Measurements from ENCODE around the gene REPS1. TPM values are rescaled to one million over a fixed set of nuclear protein-coding genes. Genes with fewer than 3 reads are reported as not detected.
A peak's percentile ranks its signal among the peaks of the same experiment; 100 is the strongest.

The REPS1 gene
- total and polyA plus RNA-seq, 2 of the 13 experiments (the other 11 are each of a cell fraction or from before 2014, with no cell fraction given) = 36.4 to 38.3 TPM

GRCh38 chr6:139028658-139029469, 40.8 kb upstream of the REPS1 start, which contains the start of gene ABRACL (continued):
- TF ChIP-seq, protein P1, sequence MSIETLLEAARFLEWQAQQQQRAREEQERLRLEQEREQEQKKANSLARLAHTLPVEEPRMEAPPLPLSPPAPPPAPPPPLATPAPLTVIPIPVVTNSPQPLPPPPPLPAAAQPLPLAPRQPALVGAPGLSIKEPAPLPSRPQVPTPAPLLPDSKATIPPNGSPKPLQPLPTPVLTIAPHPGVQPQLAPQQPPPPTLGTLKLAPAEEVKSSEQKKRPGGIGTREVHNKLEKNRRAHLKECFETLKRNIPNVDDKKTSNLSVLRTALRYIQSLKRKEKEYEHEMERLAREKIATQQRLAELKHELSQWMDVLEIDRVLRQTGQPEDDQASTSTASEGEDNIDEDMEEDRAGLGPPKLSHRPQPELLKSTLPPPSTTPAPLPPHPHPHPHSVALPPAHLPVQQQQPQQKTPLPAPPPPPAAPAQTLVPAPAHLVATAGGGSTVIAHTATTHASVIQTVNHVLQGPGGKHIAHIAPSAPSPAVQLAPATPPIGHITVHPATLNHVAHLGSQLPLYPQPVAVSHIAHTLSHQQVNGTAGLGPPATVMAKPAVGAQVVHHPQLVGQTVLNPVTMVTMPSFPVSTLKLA (IDR thresholded peaks at IDR 0.05) = no peak
- TF ChIP-seq ZNF569 (CRISPR knock-in tag; IDR thresholded peaks at IDR 0.05; ENCODE audit: borderline replicate concordance) (no peak), ZNF761 (CRISPR knock-in tag; conservative IDR thresholded peaks at IDR 0.05) (peak; percentile 87), PBX2 (CRISPR knock-in tag; IDR thresholded peaks at IDR 0.05) (no peak), ZNF790 (CRISPR knock-in tag; IDR thresholded peaks at IDR 0.05; ENCODE audit: borderline replicate concordance) (no peak), SMARCC2 (IDR thresholded peaks at IDR 0.05) (no peak), CHCHD3 (CRISPR knock-in tag; IDR thresholded peaks at IDR 0.05) (no peak), SP4 (CRISPR knock-in tag; IDR thresholded peaks at IDR 0.05) (no peak), SP2 (CRISPR knock-in tag; IDR thresholded peaks at IDR 0.05) (peak; percentile 16; the same call in 1 of the 2 replicates), ZFP62 (CRISPR knock-in tag; IDR thresholded peaks at IDR 0.05) (no peak), ZNF674 (CRISPR knock-in tag; IDR thresholded peaks at IDR 0.05; ENCODE audit: low read depth) (no peak; the same call in 1 of the 2 replicates), SMAD9 (CRISPR knock-in tag; IDR thresholded peaks at IDR 0.05) (no peak), ZNF768 (CRISPR knock-in tag; IDR thresholded peaks at IDR 0.05) (no peak), ZBTB43 (CRISPR knock-in tag; conservative IDR thresholded peaks at IDR 0.05) (no peak), ZNF235 (CRISPR knock-in tag; IDR thresholded peaks at IDR 0.05; ENCODE audit: borderline replicate concordance) (no peak), CENPT (CRISPR knock-in tag; IDR thresholded peaks at IDR 0.05; ENCODE audit: low read depth) (no peak), ZNF766 (CRISPR knock-in tag; IDR thresholded peaks at IDR 0.05; ENCODE audit: borderline replicate concordance) (no peak), ETS1 (CRISPR knock-in tag; IDR thresholded peaks at IDR 0.05) (no peak), GFI1 (CRISPR knock-in tag; IDR thresholded peaks at IDR 0.05; ENCODE audit: borderline replicate concordance) (no peak; the same call in 1 of the 2 replicates), ZNF20 (CRISPR knock-in tag; IDR thresholded peaks at IDR 0.05) (no peak), GABPB1 (CRISPR knock-in tag; IDR thresholded peaks at IDR 0.05) (peak; percentile 69; the same call in 1 of the 2 replicates), ATF7-NPFF (CRISPR knock-in tag; IDR thresholded peaks at IDR 0.05; ENCODE audit: low read depth) (no peak; the same call in 1 of the 2 replicates), ZNF670 (CRISPR knock-in tag; IDR thresholded peaks at IDR 0.05; ENCODE audit: borderline replicate concordance) (no peak)
- TF ChIP-seq, protein P2, sequence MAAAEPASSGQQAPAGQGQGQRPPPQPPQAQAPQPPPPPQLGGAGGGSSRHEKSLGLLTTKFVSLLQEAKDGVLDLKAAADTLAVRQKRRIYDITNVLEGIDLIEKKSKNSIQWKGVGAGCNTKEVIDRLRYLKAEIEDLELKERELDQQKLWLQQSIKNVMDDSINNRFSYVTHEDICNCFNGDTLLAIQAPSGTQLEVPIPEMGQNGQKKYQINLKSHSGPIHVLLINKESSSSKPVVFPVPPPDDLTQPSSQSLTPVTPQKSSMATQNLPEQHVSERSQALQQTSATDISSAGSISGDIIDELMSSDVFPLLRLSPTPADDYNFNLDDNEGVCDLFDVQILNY (CRISPR knock-in tag; conservative IDR thresholded peaks at IDR 0.05) = no peak
